C4-2B (cell line): ENCODE measurements around the gene ZNF48.

Experiments
- H3K27ac ChIP-seq: fragments of 450-650 bp; 2 replicates; pipeline ENCODE4 v1.5.1; 2017
- ZFX ChIP-seq: fragments of 450-650 bp; IDR thresholded peaks from 2 replicates; pipeline ENCODE4 v1.6.1; 2017
- TF ChIP-seq, protein P1 (sequence below): fragments of 450-650 bp; conservative IDR thresholded peaks from 2 replicates; pipeline ENCODE4 v1.5.1; 2017; ENCODE audit warnings: mild to moderate bottlenecking

Gene ZNF48

DNA sequence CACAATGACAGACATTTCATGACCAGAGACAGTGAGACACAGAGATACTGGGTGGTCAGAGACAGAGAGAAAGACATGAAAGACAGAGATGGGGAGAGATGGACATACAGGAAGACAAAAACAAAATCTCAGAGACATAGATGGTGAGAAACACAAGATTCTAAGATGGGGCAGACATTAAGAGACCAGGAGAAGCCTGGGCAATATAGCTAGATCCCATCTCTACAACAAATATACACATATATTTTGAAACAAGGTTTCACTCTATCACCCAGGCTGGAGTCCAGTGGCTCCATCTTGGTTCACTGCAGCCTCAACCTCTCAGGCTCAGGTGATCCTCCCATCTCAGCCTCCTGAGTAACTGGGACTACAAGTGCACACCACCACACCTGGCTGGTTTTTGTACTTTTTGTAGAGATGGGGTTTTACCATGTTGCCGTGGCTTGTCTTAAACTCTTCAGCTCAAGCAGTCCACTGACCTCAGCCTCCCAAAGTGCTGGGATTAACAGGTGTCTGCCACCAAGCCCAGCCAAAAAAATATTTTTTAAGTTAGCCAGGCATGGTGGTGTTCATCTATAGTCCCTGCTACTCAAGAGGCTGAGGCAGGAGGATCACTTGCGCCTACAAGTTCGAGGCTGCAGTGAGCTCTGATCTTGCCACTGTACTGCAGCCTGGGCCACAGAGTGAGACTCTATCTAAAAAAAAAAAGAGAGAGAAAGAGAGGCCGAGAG is 15.0 kb upstream of the ZNF48 start:
- no peak overlapping the region for H3K27ac ChIP-seq
- TF ChIP-seq ZFX: no peak
- TF ChIP-seq, protein P1, sequence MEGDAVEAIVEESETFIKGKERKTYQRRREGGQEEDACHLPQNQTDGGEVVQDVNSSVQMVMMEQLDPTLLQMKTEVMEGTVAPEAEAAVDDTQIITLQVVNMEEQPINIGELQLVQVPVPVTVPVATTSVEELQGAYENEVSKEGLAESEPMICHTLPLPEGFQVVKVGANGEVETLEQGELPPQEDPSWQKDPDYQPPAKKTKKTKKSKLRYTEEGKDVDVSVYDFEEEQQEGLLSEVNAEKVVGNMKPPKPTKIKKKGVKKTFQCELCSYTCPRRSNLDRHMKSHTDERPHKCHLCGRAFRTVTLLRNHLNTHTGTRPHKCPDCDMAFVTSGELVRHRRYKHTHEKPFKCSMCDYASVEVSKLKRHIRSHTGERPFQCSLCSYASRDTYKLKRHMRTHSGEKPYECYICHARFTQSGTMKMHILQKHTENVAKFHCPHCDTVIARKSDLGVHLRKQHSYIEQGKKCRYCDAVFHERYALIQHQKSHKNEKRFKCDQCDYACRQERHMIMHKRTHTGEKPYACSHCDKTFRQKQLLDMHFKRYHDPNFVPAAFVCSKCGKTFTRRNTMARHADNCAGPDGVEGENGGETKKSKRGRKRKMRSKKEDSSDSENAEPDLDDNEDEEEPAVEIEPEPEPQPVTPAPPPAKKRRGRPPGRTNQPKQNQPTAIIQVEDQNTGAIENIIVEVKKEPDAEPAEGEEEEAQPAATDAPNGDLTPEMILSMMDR: no peak

DNA sequence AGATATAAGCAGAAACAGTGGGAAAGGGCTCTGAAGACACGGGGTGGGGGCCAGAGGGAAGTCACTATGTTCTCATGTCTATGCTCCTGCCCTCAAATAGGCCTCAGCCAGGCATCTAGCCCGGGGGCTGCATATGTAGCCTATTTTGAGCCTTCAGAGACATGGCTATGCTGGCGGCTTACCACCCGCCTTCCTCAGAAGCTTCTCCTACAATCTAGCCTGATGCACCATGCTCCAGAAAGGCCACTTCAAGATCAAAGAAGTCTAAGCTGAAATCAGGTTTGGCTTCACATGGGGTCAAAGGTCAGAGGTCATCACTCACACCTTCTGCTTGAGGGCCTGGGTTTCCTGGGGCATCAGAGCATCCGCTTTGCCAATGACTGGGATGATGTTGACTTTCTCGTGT is 14.4 kb upstream of the ZNF48 start:
- H3K27ac ChIP-seq: no peak overlapping the region
- TF ChIP-seq, protein P1: no peak
- no peak for TF ChIP-seq ZFX

DNA sequence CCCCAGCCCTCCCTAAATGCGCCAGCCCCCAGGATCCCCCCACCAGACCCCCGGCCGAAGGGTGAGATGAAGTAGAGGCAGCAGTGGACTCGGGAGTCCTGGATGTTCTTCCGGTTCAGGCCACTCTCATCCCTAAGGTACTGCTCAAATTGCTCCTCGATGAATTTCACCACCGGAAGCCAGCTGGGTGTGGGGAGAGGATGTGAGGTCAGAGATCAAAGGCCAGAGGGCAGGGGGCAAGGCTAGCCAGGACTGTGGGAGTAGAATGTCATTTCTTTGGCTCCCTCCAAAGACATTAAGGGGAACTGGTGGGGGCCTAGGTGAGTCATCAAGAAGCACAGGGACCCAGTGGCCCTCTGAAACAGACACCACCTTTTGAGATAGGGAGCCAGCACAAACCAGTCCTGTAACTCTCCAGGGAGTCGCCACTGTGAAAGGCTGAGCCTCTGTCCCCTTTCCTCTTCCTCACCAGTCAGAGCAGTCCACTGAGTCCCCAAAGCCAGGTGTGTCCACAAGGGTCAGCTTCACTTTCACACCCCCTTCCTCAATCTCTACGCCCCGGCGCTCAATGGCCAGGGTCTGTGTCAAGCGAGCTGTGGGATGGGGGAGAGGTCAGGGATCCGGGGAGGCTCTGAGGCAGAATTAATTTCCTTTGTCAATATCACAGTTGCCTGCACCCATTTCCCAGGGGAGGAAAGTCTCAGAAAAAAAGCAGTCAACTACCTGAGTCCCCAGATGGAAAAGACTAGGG is 13.8 kb upstream of the ZNF48 start:
- TF ChIP-seq ZFX: no peak
- TF ChIP-seq, protein P1: no peak
- H3K27ac ChIP-seq: no peak overlapping the region

- TF ChIP-seq, protein P1: no peak
- no peak for TF ChIP-seq ZFX
- H3K27ac ChIP-seq: no peak within 1 kb of the TSS
Measured at GRCh38 chr16:30382111-30382881, 12.9 kb upstream of the ZNF48 start, which contains the start of gene SEPTIN1. SEPTIN1 (minus strand) TSS chr16:30382561; CDS start chr16:30382542, 19 bp downstream.

DNA sequence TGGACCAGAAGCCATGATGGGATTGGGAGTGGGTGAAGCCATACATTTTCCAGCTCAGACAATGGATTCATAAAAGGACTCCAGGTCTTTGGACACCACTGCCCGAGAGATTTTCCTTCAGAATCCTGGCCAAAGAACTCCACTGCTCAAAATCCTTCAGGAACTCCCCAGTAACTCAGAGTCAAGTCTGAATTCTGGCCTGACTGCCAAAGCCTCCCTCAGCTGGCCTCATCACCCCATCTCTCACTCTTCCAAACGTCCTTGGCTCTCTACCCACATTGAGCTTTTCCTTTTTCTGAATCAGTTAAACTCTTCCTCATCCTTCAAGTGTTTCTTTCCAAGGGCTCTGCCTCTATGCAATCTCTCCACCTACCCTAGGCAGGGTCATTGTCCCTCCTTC is 11.7 kb upstream of the ZNF48 start:
- no peak overlapping the region for H3K27ac ChIP-seq
- TF ChIP-seq ZFX: no peak
- TF ChIP-seq, protein P1: no peak

DNA sequence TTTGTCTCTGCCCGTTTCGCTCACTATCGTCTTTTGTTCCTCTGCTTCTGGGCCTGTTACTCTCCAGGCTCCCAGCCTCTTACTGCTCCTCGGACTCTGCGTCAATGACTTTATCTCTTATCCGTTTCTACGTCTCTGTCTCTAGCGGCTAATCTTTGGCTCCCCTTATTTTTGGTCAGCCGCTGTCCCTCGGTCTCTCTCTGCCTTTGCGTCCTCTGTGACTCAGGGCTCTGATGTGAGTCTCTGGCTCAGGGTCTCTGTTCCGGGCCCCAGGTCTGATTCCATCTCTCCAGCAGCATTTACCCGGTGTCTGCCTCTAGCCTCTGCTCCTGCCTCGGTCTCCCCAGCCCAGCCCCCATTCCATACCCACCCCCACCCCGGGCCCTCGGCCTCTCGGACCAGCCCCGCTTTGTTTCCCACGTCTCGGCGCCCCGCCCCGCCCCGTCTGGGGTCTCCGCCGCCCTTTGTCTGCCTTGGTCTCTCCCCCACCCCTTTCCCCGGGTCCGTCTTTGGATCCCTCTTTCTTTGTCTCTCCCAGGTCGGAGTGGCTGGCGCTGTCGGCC is 547 bp upstream of the ZNF48 start:
- no peak for TF ChIP-seq ZFX
- TF ChIP-seq, protein P1: no peak
- H3K27ac ChIP-seq: peak overlapping the region; percentile 93
